ENCODE measurements around the gene CD2BP2. TPM values are rescaled to one million over a fixed set of nuclear protein-coding genes. Genes with fewer than 3 reads are reported as not detected.
A peak's percentile ranks its signal among the peaks of the same experiment; 100 is the strongest.

CD2BP2 gene
- total and polyA plus RNA-seq, 7 experiments from 2014 or later: 18.7 to 77.0 (median 40.8) TPM

- no peaks in the 10 kb centered on the region for H3K27me3 ChIP-seq (ENCODE audit: control insufficient read depth in 2 of 2, insufficient read depth in 2 of 2, low read length in 2 of 2)
- H3K4me1 ChIP-seq (ENCODE audit: control insufficient read depth in 2 of 2, insufficient read depth in 2 of 2, low read length in 2 of 2): peaks cover 23 to 26% of the 10 kb centered on the region in 2 donors
- intact Hi-C loops (cut with micrococcal nuclease): loop anchor here in 1 of 2 donors (2.0 kb wide), 1 partner anchor 33 kb away; no protein-coding TSS in a partner anchor
- DNase-seq (no peak), ATAC-seq (no peak)
- Mint-ChIP-seq H3K9me3 (peaks cover 0 to 2% (median 0%) of the 10 kb centered on the region in 11 donors), H3K27ac (peak overlapping the region; percentile 52 to 90 (median 80)), H3K27me3 (peaks cover 0 to 3% (median 0%) of the 10 kb centered on the region in 5 donors), H3K36me3 (peaks cover 0 to 21% (median 8%) of the 10 kb centered on the region in 5 donors), H3K4me3 (peak overlapping the region; percentile 83 to 92 (median 88)), H3K4me1 (peaks cover 44 to 60% (median 59%) of the 10 kb centered on the region in 7 donors)
- peaks cover 0 to 19% (median 0%) of the 10 kb centered on the region in 3 experiments for H3K36me3 ChIP-seq (ENCODE audit: control insufficient read depth in 2 of 3, insufficient read depth in 3 of 3, low read length in 3 of 3)
- ChIA-PET POLR2A (interaction anchor here (0.9 to 9.3 kb wide), 9 partner anchors 12 to 291 kb away, joined by 3 to 120 read pairs (median 4); partner anchors contain the start of genes SEPTIN1 and ZNF48), CTCF (interaction anchor here (0.6 to 2.8 kb wide), 2 partner anchors 41 to 244 kb away, joined by 3 to 9 read pairs; no protein-coding TSS in a partner anchor)
- H3K27ac ChIP-seq (ENCODE audit: low read depth, low read length): peak overlapping the region; percentile 67
- H3K9me3 ChIP-seq (ENCODE audit: control insufficient read depth in 2 of 3, low read length in 3 of 3): no peaks in the 10 kb centered on the region
- H3K4me3 ChIP-seq (ENCODE audit: low read length): peak overlapping the region; percentile 73
Observed at GRCh38 chr16:30368122-30368791, 13.1 kb upstream of the CD2BP2 start.

GRCh38 chr16:30367349-30368009 lies 12.4 kb upstream of the CD2BP2 start:
- Mint-ChIP-seq H3K4me3 (peak overlapping the region; percentile 83 to 92 (median 88)), H3K9me3 (peaks cover 0 to 2% (median 0%) of the 10 kb centered on the region in 11 donors), H3K27me3 (peaks cover 0 to 3% (median 0%) of the 10 kb centered on the region in 5 donors), H3K4me1 (peaks cover 39 to 59% (median 54%) of the 10 kb centered on the region in 7 donors), H3K27ac (peak overlapping the region; percentile 37 to 90 (median 80)), H3K36me3 (peaks cover 0 to 25% (median 12%) of the 10 kb centered on the region in 5 donors)
- DNase-seq (no peak), ATAC-seq (no peak)
- Histone ChIP-seq H3K9me3 (ENCODE audit: control insufficient read depth in 2 of 3, low read length in 3 of 3) (no peaks in the 10 kb centered on the region), H3K4me1 (ENCODE audit: control insufficient read depth in 2 of 2, insufficient read depth in 2 of 2, low read length in 2 of 2) (peaks cover 23 to 26% of the 10 kb centered on the region in 2 donors), H3K27me3 (ENCODE audit: control insufficient read depth in 2 of 2, insufficient read depth in 2 of 2, low read length in 2 of 2) (no peaks in the 10 kb centered on the region), H3K27ac (ENCODE audit: low read depth, low read length) (peak overlapping the region; percentile 67), H3K36me3 (ENCODE audit: control insufficient read depth in 2 of 3, insufficient read depth in 3 of 3, low read length in 3 of 3) (peaks cover 0 to 23% (median 0%) of the 10 kb centered on the region in 3 experiments), H3K4me3 (ENCODE audit: low read length) (peak overlapping the region; percentile 73)
- intact Hi-C loops (cut with micrococcal nuclease): loop anchor here in 1 of 2 donors (2.0 kb wide), 1 partner anchor 33 kb away; no protein-coding TSS in a partner anchor
- POLR2A ChIA-PET: interaction anchor here (0.6 to 9.3 kb wide), 3 partner anchors 13 to 186 kb away, joined by 3 to 120 read pairs (median 4); partner anchors contain the start of gene SEPTIN1
- CTCF ChIA-PET: interaction anchor here (2.8 kb wide), 1 partner anchor 42 kb away, joined by 9 read pairs; no protein-coding TSS in a partner anchor

GRCh38 chr16:30366511-30366910 lies 11.4 kb upstream of the CD2BP2 start:
- no peak overlapping the region for H3K27ac ChIP-seq (ENCODE audit: low read depth, low read length)
- Mint-ChIP-seq H3K4me1 (peaks cover 32 to 54% (median 46%) of the 10 kb centered on the region in 7 donors), H3K36me3 (peaks cover 0 to 28% (median 16%) of the 10 kb centered on the region in 5 donors), H3K9me3 (peaks cover 0 to 2% (median 0%) of the 10 kb centered on the region in 11 donors), H3K4me3 (peak overlapping the region in 8 of 10 donors; percentile 4 to 92 (median 88)), H3K27me3 (peaks cover 0 to 3% (median 0%) of the 10 kb centered on the region in 5 donors), H3K27ac (peak overlapping the region in 6 of 9 donors; percentile 60 to 88 (median 82))
- ChIA-PET POLR2A (interaction anchor here (1.0 to 9.3 kb wide), 4 partner anchors 14 to 202 kb away, joined by 3 to 120 read pairs (median 4); partner anchors contain the start of gene SEPTIN1), CTCF (interaction anchor here (0.7 to 1.9 kb wide), 2 partner anchors 41 to 43 kb away, joined by 3 to 5 read pairs; partner anchors contain the start of gene ZNF771)
- intact Hi-C loops (cut with micrococcal nuclease): no loop called here
- H3K36me3 ChIP-seq (ENCODE audit: control insufficient read depth in 2 of 3, insufficient read depth in 3 of 3, low read length in 3 of 3): peaks cover 0 to 28% (median 0%) of the 10 kb centered on the region in 3 experiments
- peaks cover 17 to 25% of the 10 kb centered on the region in 2 donors for H3K4me1 ChIP-seq (ENCODE audit: control insufficient read depth in 2 of 2, insufficient read depth in 2 of 2, low read length in 2 of 2)
- H3K9me3 ChIP-seq (ENCODE audit: control insufficient read depth in 2 of 3, low read length in 3 of 3): no peaks in the 10 kb centered on the region
- no peak for DNase-seq
- no peak for ATAC-seq
- H3K27me3 ChIP-seq (ENCODE audit: control insufficient read depth in 2 of 2, insufficient read depth in 2 of 2, low read length in 2 of 2): no peaks in the 10 kb centered on the region
- H3K4me3 ChIP-seq (ENCODE audit: low read length): no peak overlapping the region

GRCh38 chr16:30365200-30365599 lies 10.1 kb upstream of the CD2BP2 start:
- Histone ChIP-seq H3K4me1 (ENCODE audit: control insufficient read depth in 2 of 2, insufficient read depth in 2 of 2, low read length in 2 of 2) (peaks cover 12 to 21% of the 10 kb centered on the region in 2 donors), H3K4me3 (ENCODE audit: low read length) (no peak overlapping the region), H3K9me3 (ENCODE audit: control insufficient read depth in 2 of 3, low read length in 3 of 3) (no peaks in the 10 kb centered on the region), H3K27me3 (ENCODE audit: control insufficient read depth in 2 of 2, insufficient read depth in 2 of 2, low read length in 2 of 2) (no peaks in the 10 kb centered on the region), H3K36me3 (ENCODE audit: control insufficient read depth in 2 of 3, insufficient read depth in 3 of 3, low read length in 3 of 3) (peaks cover 0 to 28% (median 0%) of the 10 kb centered on the region in 3 experiments), H3K27ac (ENCODE audit: low read depth, low read length) (no peak overlapping the region)
- peaks cover 27 to 45% (median 38%) of the 10 kb centered on the region in 7 donors for H3K4me1 Mint-ChIP-seq
- H3K9me3 Mint-ChIP-seq: no peaks in the 10 kb centered on the region
- intact Hi-C loops (cut with micrococcal nuclease): no loop called here
- H3K27me3 Mint-ChIP-seq: no peaks in the 10 kb centered on the region
- peak overlapping the region in 3 of 9 donors; percentile 10 to 65 (median 25) for H3K27ac Mint-ChIP-seq
- H3K36me3 Mint-ChIP-seq: peaks cover 4 to 32% (median 20%) of the 10 kb centered on the region in 5 donors
- ChIA-PET POLR2A (interaction anchor here (0.7 to 9.3 kb wide), 6 partner anchors 15 to 288 kb away, joined by 3 to 120 read pairs (median 4); partner anchors contain the start of gene SEPTIN1), CTCF (interaction anchor here (1.4 to 1.9 kb wide), 2 partner anchors 44 to 264 kb away, joined by 3 to 5 read pairs; no protein-coding TSS in a partner anchor)
- ATAC-seq (no peak), DNase-seq (no peak)
- peak overlapping the region in 1 of 10 donors; percentile 41 for H3K4me3 Mint-ChIP-seq

- H3K4me1 Mint-ChIP-seq: peaks cover 8 to 24% (median 16%) of the 10 kb centered on the region in 7 donors
- H3K27ac Mint-ChIP-seq: peak overlapping the region in 4 of 9 donors; percentile 15 to 70 (median 42)
- H3K4me3 Mint-ChIP-seq: peak overlapping the region in 1 of 10 donors; percentile 25
- Histone ChIP-seq H3K4me1 (ENCODE audit: control insufficient read depth in 2 of 2, insufficient read depth in 2 of 2, low read length in 2 of 2) (peaks cover 0 to 2% of the 10 kb centered on the region in 2 donors), H3K36me3 (ENCODE audit: control insufficient read depth in 2 of 3, insufficient read depth in 3 of 3, low read length in 3 of 3) (peaks cover 0 to 60% (median 0%) of the 10 kb centered on the region in 3 experiments), H3K4me3 (ENCODE audit: low read length) (no peak overlapping the region), H3K27ac (ENCODE audit: low read depth, low read length) (no peak overlapping the region), H3K9me3 (ENCODE audit: control insufficient read depth in 2 of 3, low read length in 3 of 3) (no peaks in the 10 kb centered on the region), H3K27me3 (ENCODE audit: control insufficient read depth in 2 of 2, insufficient read depth in 2 of 2, low read length in 2 of 2) (no peaks in the 10 kb centered on the region)
- CTCF ChIA-PET: no interaction called here
- POLR2A ChIA-PET: interaction anchor here (0.6 to 1.1 kb wide), 3 partner anchors 12 to 152 kb away, joined by 3 to 5 read pairs (median 3); no protein-coding TSS in a partner anchor
- no peak for ATAC-seq
- no peaks in the 10 kb centered on the region for H3K27me3 Mint-ChIP-seq
- intact Hi-C loops (cut with micrococcal nuclease): no loop called here
- H3K9me3 Mint-ChIP-seq: no peaks in the 10 kb centered on the region
- no peak for DNase-seq
- H3K36me3 Mint-ChIP-seq: peaks cover 4 to 35% (median 20%) of the 10 kb centered on the region in 5 donors
Observed at GRCh38 chr16:30361180-30361579, 6.1 kb upstream of the CD2BP2 start.

GRCh38 chr16:30359871-30360170 lies 4.7 kb upstream of the CD2BP2 start:
- Mint-ChIP-seq H3K36me3 (peaks cover 4 to 29% (median 16%) of the 10 kb centered on the region in 5 donors), H3K4me3 (no peak overlapping the region), H3K9me3 (no peaks in the 10 kb centered on the region), H3K4me1 (peaks cover 10 to 26% (median 21%) of the 10 kb centered on the region in 7 donors), H3K27me3 (peaks cover 0 to 2% (median 0%) of the 10 kb centered on the region in 5 donors), H3K27ac (peak overlapping the region in 2 of 9 donors; percentile 13 to 65)
- CTCF ChIA-PET: interaction anchor here (0.9 kb wide), 1 partner anchor 12 kb away, joined by 3 read pairs; no protein-coding TSS in a partner anchor
- ATAC-seq (no peak), DNase-seq (peak in 1 of 9 donors; percentile 2)
- Histone ChIP-seq H3K27ac (ENCODE audit: low read depth, low read length) (no peak overlapping the region), H3K4me1 (ENCODE audit: control insufficient read depth in 2 of 2, insufficient read depth in 2 of 2, low read length in 2 of 2) (peaks cover 5 to 7% of the 10 kb centered on the region in 2 donors), H3K4me3 (ENCODE audit: low read length) (no peak overlapping the region), H3K9me3 (ENCODE audit: control insufficient read depth in 2 of 3, low read length in 3 of 3) (no peaks in the 10 kb centered on the region), H3K36me3 (ENCODE audit: control insufficient read depth in 2 of 3, insufficient read depth in 3 of 3, low read length in 3 of 3) (peaks cover 0 to 51% (median 0%) of the 10 kb centered on the region in 3 experiments), H3K27me3 (ENCODE audit: control insufficient read depth in 2 of 2, insufficient read depth in 2 of 2, low read length in 2 of 2) (no peaks in the 10 kb centered on the region)
- intact Hi-C loops (cut with micrococcal nuclease): no loop called here
- POLR2A ChIA-PET: interaction anchor here (0.9 to 2.2 kb wide), 3 partner anchors 10 to 23 kb away, joined by 3 to 10 read pairs (median 5); partner anchors contain the start of genes SEPTIN1 and TBC1D10B

All from naive thymus-derived CD4-positive, alpha-beta T cell (primary cell).